GM19239 (cell line): ENCODE results near the gene PAPPA.

Experiments used
- DNase-seq: peaks from one replicate; pipeline ENCODE4 v3.0.0; 2011; ENCODE audit warnings: low spot score; ENCODE audit not compliant: insufficient read length
- FAIRE-seq: peaks from 2 replicates; lab custom pipeline; 2011; peaks lifted over from hg19 to GRCh38; lab: Jason Lieb, UNC

The PAPPA gene

DNA sequence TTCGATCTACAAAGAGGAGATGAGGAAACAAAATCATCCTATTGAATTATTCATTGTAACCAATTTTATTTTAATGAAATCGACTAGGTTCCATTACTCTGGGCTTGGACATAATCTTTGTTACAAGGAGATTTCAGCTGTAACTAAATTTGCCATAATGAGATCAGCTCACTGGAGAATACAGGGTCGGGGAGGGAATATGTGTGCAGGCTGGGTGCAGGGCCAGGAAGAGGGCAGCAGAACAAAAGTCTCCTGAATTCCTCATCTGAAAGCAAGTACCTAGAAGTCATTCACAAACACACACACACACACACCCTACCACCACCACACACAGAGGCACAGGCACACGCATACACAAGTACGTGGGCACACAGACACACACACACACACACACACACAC, 151.2 kb downstream of the PAPPA start:
- no peak for FAIRE-seq

DNA sequence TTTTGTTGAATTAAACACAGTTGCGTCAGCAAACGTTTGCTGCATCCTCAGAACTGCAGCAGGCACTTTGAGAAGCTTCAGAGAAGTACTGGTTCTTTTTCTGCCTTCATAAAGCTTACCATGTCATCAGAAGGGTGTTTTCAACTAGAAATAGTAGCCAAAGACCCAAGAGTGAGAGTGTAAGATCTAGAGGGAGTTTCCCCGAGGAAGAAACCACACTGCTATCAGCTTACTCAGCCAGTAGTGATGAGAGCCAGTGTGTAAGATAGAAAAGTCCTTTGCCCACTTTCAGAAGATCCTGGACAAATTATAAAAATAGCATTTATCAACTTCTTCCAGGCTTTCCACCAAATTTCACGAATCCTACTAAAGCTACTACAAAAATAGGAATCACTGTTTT, 154.5 kb downstream of the PAPPA start:
- DNase-seq (no peak), FAIRE-seq (no peak)

More for the DNA sequence above, 151.2 kb downstream of the PAPPA start:
- DNase-seq, result no peak

GRCh38 chr9:116309900-116310611, 156.5 kb downstream of the PAPPA start:
- FAIRE-seq, result no peak
- DNase-seq, result no peak

GRCh38 chr9:116312221-116312620, 158.6 kb downstream of the PAPPA start:
- FAIRE-seq, result no peak
- DNase-seq, result no peak

GRCh38 chr9:116313638-116314037, 160.0 kb downstream of the PAPPA start:
- DNase-seq, result no peak
- no peak for FAIRE-seq

DNA sequence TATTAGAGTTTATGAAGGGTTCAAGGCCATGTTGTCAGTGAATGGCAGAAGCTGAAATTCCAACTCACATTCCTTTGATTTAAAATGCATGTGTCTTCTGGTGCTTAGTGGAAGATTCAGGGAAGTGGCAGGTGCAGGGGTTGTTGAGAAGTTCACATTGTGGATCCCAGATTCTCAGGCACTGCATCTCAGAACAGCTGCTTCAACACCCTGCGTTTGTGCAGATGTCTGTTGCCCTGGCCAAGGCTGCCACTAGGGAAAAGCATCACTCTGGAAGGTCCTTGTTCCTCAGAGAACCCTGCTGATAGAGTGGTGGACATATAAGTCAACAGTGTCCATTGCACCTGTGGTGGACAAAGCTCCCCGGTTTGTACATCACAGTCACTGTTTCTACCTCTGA, 162.7 kb downstream of the PAPPA start:
- FAIRE-seq (no peak), DNase-seq (no peak)

DNA sequence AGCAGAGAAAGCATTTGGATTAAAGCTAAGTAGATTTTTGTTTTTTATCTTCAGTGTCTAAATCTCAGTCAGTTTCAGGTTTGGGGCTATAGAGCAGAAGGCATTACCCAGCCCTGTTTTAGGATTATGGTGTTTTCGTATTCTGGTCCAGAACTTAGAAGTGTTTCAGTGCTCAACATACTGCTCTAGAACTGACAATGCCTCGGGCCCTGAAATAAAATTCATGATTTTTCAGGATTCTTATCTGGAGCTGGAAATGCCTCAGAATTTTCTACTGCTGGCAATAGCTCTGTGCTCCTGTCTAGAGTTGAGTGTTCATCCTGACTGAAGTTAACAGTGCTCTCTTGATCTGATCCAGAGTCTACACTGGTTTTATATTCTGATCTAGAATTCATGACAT, 163.9 kb downstream of the PAPPA start:
- DNase-seq (no peak), FAIRE-seq (no peak)

GRCh38 chr9:116318468-116319374, 165.1 kb downstream of the PAPPA start:
- DNase-seq, result no peak
- no peak for FAIRE-seq

DNA sequence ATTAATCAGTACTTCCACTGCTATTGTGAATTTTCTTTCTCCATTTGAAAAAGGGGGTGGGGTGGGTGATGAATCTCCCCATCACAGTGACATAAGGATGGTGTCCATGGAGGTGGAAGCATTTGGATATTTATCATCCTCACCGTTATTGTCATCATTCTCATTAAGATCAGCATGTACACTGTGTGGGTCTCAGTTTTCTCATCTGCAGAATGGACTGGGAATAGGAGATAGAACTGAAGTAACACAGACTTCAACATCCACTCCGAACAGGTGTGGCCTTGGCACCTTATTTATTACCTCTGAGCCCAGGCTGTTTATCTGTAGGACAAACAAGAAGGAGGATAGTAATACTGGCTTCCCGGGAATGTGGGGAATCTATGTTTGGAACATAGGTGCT, 165.9 kb downstream of the PAPPA start:
- FAIRE-seq (no peak), DNase-seq (no peak)

DNA sequence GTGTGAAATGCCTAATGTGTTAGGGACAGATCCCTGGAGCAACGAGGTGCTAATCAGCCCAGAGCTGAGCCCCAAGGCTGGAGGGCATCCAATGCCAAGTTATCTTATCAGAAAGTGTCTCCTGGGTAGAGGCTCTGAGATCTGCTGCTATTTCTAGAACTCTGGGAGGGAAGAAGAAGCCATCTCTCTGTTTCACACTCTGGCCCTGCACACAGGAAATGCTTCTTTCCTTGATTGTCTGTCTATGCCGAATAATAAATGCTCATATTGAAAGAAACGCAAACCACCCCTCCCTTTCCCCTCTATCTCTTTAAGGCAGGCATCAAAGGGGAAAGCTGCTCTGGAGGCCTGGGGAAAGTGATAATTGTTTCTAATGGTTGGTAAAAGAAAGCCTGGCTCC, 166.7 kb downstream of the PAPPA start:
- DNase-seq, result no peak
- no peak for FAIRE-seq

DNA sequence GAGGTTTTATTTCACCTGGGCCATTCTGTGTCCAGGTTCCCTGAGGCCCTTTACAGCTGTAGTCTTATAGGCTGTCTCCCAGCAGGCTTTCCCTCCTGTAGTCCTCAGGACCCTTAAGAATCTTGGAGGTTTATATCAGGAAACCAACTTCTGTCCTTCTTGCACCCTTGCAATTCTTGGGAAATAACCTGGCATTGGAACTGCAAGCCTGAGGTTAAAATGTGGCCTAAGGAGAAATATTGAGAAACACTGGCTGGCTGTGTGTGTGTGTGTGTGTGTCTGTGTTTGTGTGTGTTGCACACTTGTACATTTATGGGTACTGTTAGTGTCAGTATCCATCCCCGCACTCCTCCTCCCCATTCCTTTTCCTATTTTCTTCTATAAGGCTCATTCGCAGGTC, 168.9 kb downstream of the PAPPA start:
- no peak for DNase-seq
- no peak for FAIRE-seq

GRCh38 chr9:116323012-116323411, 169.4 kb downstream of the PAPPA start:
- FAIRE-seq (no peak), DNase-seq (no peak)

DNA sequence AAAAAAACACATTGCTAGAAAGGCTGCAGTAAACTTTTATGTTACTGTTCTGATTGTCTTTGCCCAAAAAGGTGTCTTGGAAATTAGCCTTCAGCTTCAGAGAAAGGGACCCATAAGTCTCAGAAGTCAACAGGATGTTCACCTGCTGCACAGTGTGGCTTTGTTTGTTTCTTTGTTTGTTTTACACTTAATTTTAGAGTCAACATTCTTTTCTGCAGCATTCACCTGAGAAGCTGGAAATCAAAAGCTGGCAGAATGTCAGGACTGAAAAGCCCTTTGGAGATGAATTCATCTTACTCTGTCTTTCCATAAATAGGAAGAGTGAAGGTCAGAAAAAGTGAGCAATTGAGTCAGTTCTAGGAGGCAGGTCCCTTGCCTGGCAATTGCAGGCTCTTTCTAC, 170.0 kb downstream of the PAPPA start:
- FAIRE-seq (no peak), DNase-seq (no peak)

DNA sequence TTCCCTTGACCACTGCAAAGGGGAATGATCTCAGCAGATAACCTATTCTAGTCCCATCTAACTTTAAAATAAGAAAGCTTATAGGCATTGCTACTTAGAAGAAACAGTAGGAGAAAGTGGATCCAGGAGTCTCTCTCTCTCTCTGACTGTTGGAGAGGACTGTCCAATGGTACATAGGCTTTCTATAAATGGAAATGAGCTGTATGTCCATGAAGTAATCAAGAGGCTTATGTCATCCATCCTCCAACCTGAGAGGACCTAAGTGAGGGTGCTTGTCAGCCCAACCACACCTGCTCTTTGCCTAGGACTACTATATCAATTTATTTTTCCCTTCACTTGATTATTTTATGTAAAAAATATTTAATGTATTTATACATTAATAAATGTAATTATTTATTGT, 172.3 kb downstream of the PAPPA start:
- no peak for FAIRE-seq
- no peak for DNase-seq

GRCh38 chr9:116327701-116328405, 174.3 kb downstream of the PAPPA start:
- no peak for FAIRE-seq
- no peak for DNase-seq

DNA sequence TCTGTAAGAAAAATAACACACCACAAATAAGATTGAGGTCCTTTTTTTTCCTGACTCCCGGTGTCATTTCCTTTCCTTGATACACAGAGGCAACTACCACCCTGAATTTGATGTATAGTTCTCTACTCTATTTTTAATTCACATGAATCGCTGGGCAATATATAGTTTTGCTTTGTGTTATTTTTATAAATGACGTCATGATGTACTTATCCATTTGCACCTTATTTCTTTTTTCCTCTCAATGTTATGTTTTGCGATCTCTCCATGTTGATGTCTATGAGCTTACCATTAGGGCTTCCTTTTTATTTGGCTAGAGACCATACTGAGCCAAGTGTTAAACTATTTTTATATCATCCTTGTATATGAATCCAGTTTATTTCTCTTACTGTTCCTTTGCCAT, 175.9 kb downstream of the PAPPA start:
- DNase-seq (no peak), FAIRE-seq (no peak)

DNA sequence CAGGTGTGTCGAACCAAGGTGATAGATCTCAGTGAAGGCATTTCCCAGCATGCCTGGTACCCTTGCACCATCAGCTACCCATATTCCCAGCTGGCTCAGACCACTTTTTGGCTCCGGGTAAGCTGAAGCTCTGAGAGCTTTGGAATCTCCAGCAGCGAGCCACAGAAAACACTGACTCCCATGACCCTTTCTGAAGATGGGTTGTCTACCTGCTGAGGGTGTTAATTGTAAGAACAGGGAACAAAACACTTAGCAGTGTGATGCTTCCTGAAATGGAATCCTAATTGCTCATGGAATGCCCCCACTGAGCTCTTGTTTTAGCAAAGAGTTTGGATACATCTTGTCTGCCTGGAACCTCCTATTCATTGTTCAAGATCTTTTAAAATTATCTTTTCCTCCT, 177.7 kb downstream of the PAPPA start:
- DNase-seq (no peak), FAIRE-seq (no peak)

- FAIRE-seq, result no peak
Observed at GRCh38 chr9:116332090-116332489, 178.5 kb downstream of the PAPPA start.

GRCh38 chr9:116333254-116333653, 179.7 kb downstream of the PAPPA start:
- DNase-seq (no peak), FAIRE-seq (no peak)

More at GRCh38 chr9:116332090-116332489, 178.5 kb downstream of the PAPPA start:
- no peak for DNase-seq

DNA sequence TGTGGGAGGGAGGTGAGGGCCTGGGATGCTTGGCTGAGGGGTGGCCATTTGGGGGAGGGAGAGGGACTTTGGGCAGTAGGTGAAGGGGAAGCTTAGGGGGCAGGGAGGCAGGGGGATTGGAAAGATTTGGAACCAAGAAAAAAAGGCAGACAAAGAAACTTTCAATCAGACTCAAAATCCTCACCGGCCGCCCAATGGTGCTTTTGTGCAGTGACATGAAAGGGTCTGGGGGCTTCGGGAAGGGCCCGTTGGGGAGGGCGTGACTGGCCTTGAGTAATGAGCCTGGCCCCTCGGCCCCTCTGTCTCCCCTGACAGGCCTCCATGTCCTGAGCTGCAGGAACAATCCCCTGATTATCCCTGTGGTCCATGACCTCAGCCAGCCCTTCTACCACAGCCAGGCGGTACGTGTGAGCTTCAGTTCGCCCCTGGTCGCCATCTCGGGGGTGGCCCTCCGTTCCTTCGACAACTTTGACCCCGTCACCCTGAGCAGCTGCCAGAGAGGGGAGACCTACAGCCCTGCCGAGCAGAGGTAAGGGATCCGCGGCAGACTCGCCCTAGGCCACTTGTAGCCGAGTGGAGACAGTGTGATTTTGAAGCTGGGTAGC, 181.1 kb downstream of the PAPPA start:
- DNase-seq (no peak), FAIRE-seq (no peak)
